HG03108 (cell line): ENCODE results near the gene TARS3.
"Not testable (repeated sequence)": the region's sequence is repeated elsewhere in the genome, so short reads cannot be mapped to it uniquely, and the experiment has no call there.

Source experiments
- ATAC-seq: cut with Tn5 transposase; IDR thresholded peaks from one replicate; pipeline ENCODE4 v1.9.1; 2021; ENCODE audit warnings: moderate library complexity; ENCODE audit not compliant: unreplicated experiment

TARS3 gene

DNA sequence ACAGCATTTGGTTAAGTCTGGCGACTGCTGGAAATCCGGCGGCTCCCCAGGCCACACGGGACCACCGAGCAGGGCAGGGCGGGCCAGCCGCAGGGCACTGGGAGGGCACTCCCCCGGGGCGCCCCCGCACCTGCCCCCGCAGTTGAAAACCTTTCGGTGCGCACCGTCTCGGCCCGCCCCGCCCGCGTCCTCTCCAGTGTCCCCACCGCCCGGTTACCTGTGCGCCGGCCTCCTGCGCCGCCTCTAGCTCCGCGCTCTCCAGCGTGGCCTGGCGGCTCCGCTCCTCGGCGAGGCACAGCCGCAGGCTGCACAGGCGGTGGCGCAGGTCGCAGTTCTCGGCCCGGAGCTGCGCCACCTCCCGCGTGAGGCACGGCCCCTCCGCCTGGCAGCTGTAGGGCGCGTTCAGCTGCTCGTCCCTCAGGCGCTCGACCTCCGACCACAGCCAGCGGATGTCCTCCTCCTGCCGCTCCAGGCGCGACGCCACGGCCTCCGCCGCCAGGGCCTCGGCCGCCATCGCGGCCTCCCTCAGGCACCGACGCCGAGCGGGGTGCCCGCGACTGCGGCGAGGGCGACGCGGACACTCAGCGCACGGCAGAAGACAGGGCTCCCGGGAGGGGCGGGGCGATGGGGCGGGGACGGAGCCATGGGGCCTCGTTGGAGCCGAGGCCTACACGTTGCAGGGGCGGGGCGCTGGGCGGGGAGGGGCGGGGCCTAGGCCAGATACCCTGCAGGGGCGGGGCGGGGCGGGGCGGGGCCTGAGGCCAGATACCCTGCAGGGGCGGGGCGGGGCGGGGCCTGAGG is at the start of gene TARS3:
TARS3 (minus strand) TSS at position 600 of the 801 bp plus-strand sequence; CDS start at position 514, 86 bp downstream.
- ATAC-seq, result peak; percentile 79

DNA sequence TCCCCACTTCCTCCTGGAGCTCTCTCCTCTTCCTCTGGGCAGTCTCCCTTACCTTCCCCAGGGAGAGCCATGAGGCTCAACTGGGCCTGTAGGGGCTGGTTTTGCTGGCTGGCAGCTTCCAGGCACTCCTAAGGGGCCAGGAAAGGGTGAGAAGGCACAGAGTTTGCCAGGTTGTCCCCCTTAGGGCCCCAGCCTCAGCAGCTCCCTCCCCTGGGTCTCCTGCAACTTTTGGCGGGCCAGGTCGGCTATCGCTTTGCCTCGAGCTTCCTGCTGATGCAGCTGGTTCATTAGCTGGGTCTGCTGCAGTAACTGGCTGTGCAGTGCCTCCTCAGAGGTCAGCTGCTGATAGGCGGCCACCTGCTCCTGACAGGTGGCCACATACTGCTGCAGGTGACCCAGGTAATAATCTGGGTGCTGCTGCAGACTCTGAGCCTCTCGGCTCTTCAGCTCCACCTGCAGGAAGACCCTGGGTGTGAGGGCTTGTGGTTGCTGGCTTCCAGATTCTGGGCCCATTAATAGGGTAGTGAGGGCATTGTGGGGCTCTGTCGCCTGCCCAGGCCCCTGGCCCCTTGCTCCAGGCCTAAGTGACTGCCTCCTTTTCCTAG is 49.3 kb upstream of the TARS3 start:
- ATAC-seq, result no peak

DNA sequence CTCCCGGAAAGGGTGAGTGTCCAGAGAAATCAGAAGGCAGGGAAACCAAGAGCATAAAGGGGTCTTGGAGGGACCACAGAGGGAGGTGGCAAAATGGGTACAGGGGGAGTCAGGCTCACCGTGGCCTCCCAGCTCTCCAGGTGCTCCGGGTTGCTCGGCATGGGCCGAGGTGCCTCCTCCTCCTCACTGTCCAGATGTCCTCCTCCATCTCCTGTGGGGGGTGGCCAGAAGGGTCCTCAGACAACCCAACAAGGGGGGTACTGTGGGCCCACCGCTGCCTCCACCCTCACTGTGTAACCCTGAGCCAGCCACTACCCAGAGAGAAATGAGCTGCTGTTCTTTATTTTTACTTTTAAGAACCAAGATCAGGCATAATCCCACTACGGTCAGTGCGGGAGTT is 48.6 kb upstream of the TARS3 start:
- no peak for ATAC-seq

DNA sequence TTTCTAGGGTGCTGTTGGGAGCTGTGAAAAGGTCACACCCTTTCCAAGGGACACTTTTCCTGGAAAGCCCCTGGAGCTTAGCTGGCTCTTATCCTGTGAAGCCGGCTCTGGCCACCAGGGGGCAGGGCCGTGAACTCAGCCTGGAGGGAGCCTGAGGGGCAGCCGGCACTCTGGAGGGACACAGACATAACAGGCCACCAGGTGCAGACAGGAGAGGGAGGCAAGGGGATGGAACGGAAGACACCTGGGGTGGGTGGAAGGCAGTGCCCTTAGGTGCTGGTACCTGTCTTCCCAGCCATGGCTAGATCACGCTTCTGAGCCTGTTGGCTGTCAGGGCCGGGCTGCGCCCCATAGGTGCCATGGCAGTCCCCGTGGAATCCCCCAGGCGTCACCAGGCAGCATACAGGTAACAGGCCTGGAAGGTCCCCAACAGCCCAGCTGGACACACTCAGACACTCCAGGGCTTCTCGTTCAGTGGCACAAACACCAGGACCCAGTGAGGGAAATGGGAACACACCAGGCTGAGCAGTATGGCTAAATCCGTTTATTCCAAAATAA is 42.9 kb upstream of the TARS3 start:
- ATAC-seq, result not testable (repeated sequence)

DNA sequence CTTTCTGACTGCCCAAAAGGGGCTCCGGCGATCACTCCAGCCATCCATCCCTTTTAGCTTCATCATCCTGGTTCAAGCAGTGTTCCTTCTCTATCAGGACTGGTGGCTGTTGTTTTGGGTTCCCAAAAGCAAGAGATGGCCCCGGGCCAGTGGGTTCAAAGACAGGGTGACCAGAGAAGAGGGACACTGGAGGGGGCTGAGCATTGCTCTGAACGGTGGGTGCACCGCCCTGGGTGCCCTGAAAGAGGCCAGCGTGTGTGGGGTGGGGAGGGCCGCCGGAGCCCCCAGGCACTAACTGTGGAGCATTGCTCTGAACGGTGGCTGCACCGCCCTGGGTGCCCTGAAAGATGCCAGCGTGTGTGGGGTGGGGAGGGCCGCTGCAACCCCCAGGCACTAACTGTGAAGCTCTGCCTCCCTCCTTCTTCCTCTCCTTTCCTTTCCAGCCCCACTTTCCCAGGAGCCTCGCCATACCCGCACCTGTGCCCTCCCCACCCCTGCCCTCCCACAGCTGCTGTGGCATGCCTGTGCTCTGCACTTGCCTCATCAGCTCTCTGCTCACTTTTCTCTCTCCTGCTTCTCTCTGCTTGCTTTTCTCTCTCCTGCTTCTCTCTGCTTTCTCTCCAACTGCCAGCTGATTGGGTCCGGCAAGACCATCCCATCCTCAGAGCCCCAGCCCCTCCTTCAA is 41.6 kb upstream of the TARS3 start:
- ATAC-seq, result no peak

DNA sequence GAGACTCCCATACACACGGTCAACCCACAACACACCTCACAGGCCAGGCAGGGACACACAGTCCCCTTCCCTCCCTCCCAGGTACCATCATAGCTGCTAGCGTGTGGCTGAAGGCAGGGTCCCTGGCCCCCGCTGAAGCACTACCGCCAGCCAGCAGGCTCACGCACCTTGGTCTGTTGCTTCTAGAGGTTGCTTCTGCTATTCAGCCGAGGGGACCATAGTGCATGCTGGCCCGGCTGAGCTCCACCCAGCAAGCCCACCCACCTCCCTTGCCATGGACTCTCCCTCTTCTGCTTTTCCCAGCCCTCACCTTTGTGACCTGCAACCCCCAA is 41.0 kb upstream of the TARS3 start:
- ATAC-seq, result not testable (repeated sequence)

DNA sequence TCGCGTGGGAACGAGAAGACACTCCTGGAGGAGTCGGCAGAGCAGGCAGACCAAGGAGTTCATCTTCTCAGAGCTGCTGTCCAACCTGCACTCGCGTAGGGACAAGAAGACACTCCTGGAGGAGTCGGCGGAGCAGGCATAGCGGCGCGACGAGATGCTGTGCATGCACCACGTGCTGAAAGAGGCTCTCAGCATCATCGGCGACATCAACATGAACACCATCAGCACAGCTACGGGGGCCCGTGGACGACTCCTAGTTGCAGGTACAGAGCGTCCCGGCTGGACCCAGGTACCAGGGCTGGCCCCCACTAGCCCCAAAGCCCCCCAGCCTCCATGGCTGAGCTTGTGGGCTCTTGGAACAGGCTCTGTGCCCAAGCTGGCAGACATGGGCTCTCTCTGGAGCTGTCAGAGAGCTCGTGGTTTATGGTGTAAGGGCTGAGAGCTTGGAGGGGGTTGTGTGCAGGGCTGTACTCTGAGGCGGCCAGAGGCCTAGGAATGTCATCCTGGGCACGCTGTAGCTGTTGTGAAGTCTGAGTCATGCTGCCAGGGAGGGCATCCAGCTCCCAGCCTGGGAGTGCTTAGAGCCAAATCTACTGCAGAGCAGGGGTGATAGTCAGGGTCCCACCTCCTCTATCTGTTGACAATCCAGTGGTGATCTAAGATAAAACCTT is 40.5 kb upstream of the TARS3 start:
- ATAC-seq, result not testable (repeated sequence)

DNA sequence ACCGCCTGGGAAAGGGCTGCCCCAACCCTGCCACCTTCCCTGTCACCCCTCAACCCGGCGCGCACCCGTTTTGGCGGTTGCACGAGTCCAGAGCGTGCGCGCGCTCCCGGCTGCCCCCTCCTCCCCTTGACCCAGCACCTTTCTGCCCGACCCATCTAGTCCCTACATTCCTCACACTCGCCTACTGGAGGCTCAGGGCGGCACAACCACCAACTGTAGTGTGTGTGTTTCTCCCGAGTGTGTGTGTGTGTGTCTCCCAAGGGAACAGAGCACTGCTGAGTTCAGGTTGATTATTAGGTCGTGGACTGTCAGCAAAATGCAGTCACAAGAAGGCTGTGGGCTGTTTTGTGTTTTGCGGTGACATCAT is 22.4 kb upstream of the TARS3 start:
- not testable (repeated sequence) for ATAC-seq

DNA sequence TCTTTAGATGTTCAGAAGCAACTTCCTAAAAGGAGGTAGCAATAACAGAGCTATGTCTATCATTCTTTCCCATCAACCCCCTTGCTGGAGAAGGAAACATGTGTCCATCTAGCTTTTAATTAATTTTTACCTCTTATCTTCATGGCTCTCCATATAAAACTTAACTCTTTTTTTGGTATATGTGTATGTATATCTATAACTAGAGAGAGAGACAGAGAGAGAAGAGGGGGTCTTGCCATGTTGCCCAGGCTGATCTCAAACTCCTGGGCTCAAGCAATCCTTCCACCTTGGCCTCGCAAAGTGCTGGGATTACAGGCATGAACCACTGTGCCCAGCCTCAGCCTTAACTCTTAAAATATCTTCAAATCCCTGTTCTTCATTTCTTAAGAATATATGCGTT is 10.6 kb upstream of the TARS3 start:
- ATAC-seq, result not testable (repeated sequence)

DNA sequence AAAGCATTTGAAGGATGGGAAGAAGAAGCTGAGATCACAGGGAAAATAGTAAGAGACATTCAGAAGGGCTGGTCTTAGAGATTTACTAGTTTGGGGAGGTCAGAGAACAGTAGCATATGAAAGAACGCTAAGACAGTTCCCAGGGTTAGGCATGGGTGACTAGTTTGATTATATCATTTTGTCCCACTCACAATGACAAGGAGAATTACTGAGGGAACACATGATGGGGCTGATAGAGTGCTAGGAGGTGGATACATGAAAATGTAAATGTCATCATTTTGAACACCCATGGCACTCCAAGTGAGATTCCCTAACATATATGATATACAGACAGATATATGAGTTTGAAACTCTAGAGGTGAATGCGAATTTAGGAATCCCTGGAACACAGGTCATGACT is 9.3 kb upstream of the TARS3 start:
- no peak for ATAC-seq

DNA sequence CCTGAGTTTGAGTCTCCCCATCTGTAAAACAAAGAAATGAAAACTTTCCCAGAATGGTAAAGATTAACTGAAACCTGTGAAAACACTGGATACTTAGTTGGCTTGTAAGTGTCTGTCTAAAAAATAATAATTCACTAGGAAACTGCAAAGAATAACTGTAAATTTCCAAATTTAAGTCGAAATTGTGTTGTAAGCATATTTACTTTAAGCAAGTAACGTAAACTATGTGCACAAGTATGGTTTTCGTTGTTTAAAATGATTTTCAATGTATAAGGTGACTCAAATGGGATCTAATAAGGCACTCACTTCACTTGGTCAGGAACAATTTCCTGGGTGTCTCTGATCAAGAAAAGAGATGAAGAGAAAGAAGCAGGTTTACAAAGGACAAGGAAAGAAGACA is 8.5 kb upstream of the TARS3 start:
- no peak for ATAC-seq

DNA sequence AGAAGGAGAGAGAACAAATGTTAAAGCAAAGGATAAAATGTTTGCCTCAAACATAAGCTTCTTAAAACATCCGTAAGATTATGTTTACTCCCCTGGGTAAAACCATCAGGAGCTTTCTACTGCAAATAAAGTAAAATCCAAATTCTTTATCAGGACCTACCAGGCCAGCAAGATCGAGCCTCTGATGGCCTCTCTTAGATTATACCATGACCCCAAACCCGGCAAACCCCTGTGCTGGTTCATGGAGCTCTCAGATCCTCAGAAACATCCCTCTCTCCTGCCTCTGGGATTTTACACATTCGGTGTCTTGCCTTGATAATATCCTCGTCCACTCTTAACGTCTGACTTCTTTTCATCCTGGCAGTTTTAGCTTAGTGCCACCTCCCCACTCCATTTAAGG is 7.5 kb upstream of the TARS3 start:
- ATAC-seq, result no peak

DNA sequence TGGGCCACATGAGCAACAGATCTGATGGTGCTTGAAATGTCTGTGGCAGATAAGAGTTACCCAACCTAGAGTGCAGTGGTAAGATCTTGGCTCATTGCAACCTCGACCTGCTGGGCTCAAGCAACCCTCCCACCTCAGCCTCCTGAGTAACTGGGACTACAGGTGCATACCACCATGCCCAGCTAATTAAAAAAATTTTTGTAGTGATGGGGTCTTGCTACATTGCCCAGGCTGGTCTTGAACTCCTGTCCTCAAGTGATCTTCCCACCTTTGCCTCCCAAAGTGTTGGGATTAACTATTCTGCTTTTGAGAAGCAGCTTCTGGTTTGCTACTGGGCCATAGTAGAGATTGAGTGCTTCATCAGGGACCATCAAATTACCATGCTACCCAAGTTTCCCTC is 2.9 kb upstream of the TARS3 start:
- no peak for ATAC-seq

DNA sequence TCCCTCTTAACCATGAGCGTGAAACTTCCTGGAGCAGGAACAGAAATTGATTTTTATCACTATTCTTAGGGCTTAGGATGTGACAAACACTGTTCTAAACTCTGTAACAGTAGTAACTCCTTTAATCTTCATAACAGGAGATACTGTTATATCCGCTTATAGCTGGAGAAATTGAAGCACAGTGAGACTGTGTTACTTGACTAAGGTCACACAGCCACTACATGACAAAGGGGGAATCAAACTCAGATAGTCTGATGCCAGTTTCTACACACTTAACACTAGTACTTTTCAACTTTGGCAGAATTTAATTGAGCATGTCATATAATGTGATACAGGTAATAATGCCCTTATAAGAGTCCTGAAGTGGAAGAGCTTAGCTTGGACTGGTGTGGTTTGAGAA is 800 bp upstream of the TARS3 start:
- ATAC-seq, result no peak

DNA sequence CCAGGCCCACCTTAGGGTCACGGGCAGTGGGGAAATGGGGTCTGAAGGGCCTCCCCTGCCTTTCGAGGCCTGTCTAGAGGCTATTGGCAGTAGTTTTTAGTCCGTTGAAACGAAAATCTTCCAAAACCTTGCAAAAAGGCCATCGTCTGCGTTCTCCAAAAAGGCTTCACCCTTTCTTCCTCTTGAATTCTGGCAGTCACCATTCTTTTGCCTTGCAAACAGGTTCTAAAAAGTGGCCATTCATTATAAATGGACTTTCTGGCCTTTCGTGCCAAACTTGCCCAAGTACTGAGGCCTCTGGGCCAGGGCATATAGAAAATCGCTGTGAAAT is 367 bp upstream of the TARS3 start:
- no peak for ATAC-seq

DNA sequence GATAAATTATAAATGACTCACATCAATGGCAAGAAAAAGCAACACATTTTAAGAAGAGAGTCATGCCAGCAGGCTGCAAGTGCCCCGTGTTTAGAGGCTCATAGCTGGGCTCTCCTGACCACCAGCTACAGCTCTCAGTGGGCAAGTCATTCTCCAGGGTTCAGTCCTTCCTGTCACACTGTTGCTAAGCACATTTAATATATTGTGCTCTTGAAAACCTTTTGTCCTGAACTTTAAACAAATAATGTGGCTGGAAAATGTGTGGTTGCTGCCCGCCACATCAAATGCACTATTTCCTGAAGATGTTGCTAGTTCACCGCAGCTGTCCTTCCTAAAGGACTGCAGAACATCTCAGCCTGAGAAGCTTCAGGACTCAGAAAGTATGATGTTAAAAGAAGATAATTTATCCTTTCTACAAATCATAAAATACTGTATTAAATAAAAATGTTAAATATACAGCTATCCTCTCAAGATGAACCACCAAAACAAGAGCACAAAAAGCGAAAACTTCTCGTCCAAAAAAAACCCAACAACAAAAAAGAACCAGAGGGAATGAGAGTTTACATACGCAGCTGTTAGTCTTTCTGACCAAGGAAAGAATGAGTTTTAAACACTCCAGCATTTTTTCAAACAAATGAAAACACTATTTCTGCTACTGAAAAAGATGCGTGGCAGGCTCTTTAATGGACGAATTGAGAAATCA is 951 bp downstream of the TARS3 start:
- peak; percentile 50 for ATAC-seq

DNA sequence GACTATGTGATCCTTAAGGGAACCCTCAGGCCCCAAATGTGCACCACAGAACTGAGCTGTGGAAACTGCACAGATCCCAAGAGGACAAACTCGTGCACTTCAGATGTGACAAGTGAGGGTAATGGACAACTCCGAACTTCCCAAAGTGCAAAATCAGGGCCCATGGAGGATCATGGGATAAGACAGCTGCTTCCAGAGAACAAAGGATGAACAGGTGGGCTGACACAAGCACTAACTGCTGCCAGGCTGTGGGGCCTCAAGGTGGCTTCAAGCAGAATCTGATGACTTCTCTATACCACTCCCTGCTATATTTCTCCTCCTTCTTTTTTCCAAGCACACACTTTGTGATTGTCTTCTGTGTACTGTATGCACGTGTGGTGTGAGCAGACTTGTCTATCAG is 5.4 kb downstream of the TARS3 start:
- ATAC-seq, result no peak

DNA sequence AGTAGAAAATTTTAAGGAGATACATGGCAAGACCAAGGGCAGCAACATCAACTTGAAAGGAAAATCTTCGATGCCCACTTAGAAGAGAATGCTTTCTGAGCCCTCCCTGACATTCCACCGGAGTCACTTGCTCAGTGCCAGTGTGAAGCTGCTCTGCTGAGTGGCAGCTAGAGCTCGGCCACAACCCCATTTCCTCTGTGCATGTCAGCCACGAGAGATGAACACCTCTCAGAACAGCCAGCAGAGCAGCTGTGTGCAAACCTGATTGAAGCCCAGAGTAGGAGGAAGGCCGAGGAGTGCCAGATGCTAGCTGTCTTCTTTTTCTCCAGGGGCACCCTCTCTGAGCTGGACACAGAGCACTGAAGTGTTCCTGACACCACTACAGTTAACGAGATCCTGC is 12.2 kb downstream of the TARS3 start:
- ATAC-seq, result no peak

DNA sequence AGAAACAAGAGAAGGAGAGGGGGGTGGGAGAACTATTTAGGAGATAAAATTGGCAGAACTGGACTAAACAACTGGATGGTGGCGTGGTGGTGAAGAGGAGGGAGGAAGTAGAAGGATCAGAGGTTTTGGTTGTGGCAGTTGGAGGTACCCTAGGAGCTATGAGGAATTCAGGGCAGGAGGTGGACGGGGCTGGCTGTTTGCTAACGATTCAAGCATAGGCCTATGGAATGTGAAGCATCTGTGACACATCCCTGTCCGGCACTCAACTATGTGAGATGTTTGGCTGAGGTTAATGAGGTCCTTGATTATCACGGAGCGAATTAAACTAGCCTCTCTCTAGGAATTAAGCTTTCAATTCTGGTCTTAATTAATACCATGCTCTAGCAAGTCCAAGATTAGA is 13.5 kb downstream of the TARS3 start:
- no peak for ATAC-seq

DNA sequence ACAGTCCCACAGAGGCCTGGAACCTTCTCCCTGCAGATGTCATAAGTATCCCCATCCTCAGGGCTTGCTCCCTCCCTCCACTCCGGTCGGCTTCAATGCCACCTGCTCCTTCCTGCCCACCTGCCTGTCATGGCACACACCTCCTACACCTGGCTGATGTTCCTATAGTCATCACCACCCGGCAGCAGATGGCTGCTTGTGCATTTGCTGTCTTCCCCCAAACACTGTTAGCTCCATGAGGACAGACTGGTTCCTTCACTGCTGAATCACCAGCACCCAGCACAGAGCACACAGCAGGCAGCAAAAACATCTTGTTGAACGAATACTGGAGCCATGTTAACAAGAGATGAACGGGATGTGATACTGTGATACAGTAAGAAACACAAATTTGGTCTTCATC is 14.8 kb downstream of the TARS3 start:
- ATAC-seq, result no peak

DNA sequence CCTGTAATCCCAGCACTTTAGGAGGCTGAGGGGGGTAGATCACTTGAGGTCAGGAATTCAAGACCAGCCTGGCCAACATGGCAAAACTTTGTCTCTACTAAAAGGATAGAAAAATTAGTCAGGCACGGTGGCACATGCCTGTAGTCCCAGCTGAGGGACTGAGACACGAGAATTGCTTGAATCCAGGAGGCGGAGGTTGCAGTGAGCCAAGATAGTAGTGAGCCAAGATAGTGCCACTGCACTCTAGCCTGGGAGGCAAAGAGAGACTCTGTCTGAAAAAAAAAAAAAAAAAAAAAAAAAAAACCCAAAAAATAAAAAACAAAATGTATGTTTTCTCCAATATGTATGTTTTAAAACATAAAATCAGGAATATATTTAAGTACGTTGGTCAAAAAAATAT is 16.3 kb downstream of the TARS3 start:
- ATAC-seq, result no peak
